GM21825 (cell line): ENCODE measurements around the gene CYB561A3.
"Not testable (repeated sequence)": the region's sequence is repeated elsewhere in the genome, so short reads cannot be mapped to it uniquely, and the experiment has no call there.

ENCODE experiments used
- ATAC-seq: cut with Tn5 transposase; IDR thresholded peaks from one replicate; pipeline ENCODE4 v1.9.1; 2021; ENCODE audit warnings: mild to moderate bottlenecking, moderate library complexity; ENCODE audit not compliant: unreplicated experiment

CYB561A3 gene, protein sequence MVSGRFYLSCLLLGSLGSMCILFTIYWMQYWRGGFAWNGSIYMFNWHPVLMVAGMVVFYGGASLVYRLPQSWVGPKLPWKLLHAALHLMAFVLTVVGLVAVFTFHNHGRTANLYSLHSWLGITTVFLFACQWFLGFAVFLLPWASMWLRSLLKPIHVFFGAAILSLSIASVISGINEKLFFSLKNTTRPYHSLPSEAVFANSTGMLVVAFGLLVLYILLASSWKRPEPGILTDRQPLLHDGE

GRCh38 chr11:61361741-61362541, at the start of gene CYB561A3, which contains the start of gene TMEM138:
CYB561A3 (minus strand) TSS chr11:61361882; CDS start chr11:61356713, 5,169 bp downstream.
TMEM138 (plus strand) TSS chr11:61362374; CDS start chr11:61364391, 2,017 bp downstream.
- ATAC-seq = peak; percentile 70

DNA sequence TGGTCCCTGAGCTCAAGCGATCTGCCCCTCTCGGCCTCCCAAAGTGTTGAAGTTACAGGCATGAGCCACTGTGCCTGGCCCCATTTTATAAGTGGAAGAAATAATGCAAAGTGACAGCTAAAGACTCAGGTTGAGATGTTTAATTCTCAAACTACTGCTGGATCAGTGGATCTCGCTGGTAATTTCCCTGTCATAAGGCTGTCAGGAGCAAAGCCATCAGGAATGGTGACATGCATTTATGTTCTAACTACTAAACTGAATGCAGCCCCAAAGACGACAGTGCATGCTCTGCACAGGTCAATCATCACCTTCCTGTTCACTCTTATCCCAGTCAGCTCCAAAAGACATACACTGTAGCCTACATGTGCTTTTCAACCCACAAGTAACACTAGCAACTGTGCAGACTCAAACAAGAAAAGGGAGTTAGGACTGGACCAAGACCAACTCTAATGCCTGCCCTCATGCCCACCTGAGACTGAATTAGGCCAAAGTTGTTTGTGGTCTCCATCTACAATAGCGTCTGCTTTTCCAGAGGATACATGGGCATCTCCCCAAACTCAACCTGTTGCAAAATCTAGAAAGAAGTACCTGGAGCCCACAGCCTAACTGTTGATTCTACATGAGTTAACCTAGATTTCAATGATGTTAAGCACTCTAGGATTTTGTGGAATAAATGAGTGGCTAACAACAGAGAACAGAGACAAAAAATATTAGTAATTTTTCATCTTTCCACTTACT, 45.5 kb upstream of the CYB561A3 start:
- no peak for ATAC-seq

GRCh38 chr11:61406067-61406466, 44.4 kb upstream of the CYB561A3 start:
- no peak for ATAC-seq

- ATAC-seq = no peak
Measured at GRCh38 chr11:61404641-61405040, 43.0 kb upstream of the CYB561A3 start.

GRCh38 chr11:61404103-61404502, 42.4 kb upstream of the CYB561A3 start:
- ATAC-seq = no peak

DNA sequence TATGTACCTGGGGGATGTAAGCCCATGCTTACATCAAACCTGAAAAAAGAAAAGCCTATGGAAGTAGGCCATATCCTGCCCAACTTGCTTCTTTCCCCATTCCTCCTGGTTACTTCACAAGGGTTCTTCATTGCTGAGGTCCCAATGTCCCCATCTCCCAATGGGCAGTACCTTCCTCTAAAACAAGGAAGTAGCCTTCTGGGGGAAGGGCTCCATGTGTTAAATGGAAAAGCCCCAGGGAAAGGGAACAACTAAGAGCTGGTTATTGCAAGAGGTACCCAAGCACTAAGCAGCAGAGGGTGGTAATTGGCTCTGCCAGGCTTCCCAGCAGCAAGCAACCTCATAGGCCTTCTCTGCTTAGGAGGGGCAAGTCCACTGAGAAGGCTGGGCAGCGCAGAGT, 42.0 kb upstream of the CYB561A3 start:
- ATAC-seq = no peak

DNA sequence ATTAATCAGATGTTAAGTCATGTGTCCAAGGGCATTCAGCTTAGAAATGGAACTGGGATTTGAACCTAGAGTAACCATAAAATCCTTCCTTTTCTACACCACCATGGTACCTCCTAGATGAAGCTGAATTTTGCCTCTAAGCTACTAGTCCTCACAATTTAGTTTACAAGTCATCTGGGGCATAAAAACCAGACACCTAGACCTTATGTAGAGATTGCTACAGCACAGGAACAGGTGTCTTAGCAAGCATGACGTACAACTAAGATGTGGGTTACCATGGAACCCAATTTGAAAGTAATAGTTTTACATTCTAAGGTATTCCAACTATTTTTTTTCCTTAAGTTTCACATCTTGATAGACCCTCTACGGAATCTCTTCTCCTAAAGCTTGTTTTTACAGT, 39.9 kb upstream of the CYB561A3 start:
- no peak for ATAC-seq

DNA sequence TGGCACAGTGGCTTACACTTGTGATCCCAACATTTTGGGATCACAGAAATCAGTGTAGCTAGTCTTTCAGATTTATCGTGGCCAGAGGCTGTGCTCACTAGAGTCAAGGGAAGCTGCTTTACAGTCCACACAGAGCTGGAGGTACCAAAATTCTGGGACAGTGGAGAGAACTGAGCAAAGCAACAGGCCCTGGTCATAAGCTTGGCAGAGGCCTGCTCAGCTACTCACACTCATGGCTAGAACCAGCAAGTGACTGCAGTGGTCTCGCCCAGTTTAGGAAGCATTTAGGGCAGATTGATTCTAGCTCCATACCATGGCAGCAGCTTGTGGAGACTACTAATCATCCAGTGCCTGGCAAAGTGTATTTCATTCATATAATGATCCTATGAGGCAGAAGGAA, 39.5 kb upstream of the CYB561A3 start:
- ATAC-seq = no peak

DNA sequence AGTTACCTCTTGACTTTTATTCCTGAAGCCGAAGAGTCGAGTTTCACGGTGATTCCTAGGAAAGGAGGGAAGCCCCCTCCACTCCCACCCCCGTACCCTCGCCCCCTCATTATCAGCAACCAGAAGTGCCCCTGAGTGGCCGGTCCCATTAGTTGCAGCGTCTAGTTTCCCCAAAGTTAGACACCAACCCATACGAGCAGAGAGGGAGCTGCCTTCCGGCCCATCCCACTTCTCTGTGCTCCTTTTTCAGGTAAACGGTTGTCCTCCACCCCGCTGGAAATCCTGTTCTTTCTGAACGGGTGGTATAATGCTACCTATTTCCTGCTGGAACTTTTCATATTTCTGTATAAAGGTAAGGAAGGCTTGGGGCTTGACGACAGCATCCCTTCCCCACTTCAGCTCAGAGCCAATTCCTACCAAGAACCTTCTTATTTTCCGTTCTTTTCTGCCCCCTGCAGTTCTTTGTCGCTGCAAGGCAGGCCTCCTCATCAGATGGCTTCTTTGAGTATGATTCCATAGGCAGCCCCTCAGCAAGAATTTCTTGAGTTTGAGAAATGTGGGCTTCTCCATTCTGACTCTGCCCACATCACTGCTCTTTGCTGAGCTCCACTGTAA, 31.4 kb upstream of the CYB561A3 start:
- ATAC-seq = no peak

GRCh38 chr11:61390161-61390560, 28.5 kb upstream of the CYB561A3 start:
- ATAC-seq = no peak

- no peak for ATAC-seq
Measured at GRCh38 chr11:61384271-61385242, 22.9 kb upstream of the CYB561A3 start.

DNA sequence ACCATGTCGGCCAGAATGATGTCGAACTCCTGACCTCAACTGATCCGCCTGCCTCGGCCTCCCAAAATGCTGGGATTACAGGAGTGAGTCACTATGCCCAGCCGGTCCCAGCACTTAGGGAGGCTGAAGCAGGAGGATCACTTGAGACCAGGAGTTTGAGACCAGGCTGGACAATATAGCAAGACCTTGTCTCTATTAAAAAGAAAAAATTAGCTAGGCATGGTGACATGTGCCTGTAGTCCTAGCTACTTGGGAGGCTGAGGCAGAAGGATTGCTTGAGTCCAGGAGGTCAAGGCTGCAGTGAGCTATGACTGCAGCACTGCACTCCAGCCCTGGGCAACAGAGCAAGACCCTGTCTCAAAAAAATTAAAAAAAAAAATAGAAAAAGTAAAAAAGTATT, 22.2 kb upstream of the CYB561A3 start:
- not testable (repeated sequence) for ATAC-seq

GRCh38 chr11:61380884-61381283, 19.2 kb upstream of the CYB561A3 start:
- ATAC-seq = no peak

DNA sequence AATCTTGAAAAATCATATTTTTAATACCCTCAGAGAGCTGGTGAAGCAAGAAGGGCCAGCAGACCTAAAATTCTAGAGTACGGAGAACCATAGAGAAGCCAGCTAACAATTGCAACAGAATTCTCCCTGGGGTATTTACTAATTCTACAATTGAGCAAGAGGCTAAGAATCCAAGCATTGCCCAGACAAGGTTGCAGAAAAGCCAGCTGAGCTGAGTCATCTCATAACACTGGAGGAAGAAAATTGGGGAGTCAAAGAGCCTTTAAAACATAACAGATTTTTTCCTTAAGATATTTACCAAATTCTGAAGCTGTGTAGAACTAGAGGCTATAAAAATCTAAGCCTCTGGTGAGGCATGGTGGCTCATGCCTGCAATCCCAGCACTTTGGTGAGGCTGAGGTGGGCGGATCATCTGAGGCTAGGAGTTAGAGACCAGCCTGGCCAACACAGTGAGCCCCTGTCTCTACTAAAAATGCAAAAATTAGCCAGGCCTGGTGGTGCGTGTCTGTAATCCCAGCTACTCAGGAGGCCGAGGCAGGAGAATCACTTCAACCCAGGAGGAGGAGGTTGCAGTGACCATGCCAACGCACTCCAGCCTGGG, 17.1 kb upstream of the CYB561A3 start:
- ATAC-seq = no peak

- ATAC-seq = no peak
Measured at GRCh38 chr11:61377461-61378160, 15.9 kb upstream of the CYB561A3 start.

DNA sequence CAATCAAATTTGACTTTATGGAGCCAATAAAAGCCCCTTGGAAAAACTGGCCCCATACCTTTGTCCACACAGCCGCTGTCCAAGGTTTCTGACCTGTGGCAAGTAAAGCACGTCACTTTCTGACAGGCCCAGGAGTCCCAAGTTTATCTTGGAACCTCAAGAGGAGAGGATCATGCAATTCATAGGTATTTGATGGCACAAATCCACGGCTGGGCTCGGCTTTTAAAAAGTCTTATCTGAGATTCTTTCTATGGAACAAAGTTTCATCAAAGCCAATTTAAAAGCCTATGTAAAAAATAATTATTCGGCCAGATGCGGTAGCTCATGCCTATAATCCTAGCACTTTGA, 14.1 kb upstream of the CYB561A3 start:
- ATAC-seq = no peak

GRCh38 chr11:61372659-61373420, 11.2 kb upstream of the CYB561A3 start:
- ATAC-seq = no peak

- no peak for ATAC-seq
Measured at GRCh38 chr11:61370349-61371005, 8.8 kb upstream of the CYB561A3 start.
